ENCODE results near the gene MCOLN2.

The MCOLN2 gene

GRCh38 chr1:84890566-84890965, 106.3 kb downstream of the MCOLN2 start:
- no peak for DNase-seq

- no peak for DNase-seq
Observed at GRCh38 chr1:84889437-84889836, 107.5 kb downstream of the MCOLN2 start.

- no peak for DNase-seq
Observed at GRCh38 chr1:84888753-84889152, 108.2 kb downstream of the MCOLN2 start.

GRCh38 chr1:84887261-84887934, 109.5 kb downstream of the MCOLN2 start:
- DNase-seq, result no peak

- DNase-seq, result no peak
Observed at GRCh38 chr1:84885469-84885868, 111.4 kb downstream of the MCOLN2 start.

GRCh38 chr1:84884671-84885389, 112.1 kb downstream of the MCOLN2 start:
- no peak for DNase-seq

- no peak for DNase-seq
Observed at GRCh38 chr1:84883286-84883685, 113.6 kb downstream of the MCOLN2 start.

- DNase-seq, result no peak
Observed at GRCh38 chr1:84877592-84877991, 119.3 kb downstream of the MCOLN2 start.

GRCh38 chr1:84876353-84876752, 120.6 kb downstream of the MCOLN2 start:
- no peak for DNase-seq
